Endothelial cell of umbilical vein (primary cell): Measurements from ENCODE around the gene OTOGL. TPM values are rescaled to one million over a fixed set of nuclear protein-coding genes. Genes with fewer than 3 reads are reported as not detected.

ENCODE experiments used
- BruUV-seq: library from RNA; stranded (reverse); fragments of 400-500 nt; replicated peaks from 2 replicates; lab custom pipeline; 2021; lab: Mats Ljungman, UMichigan
- CTCF ChIA-PET: fragments of 300-600, 350-600 bp; sonication (Branson Sonifier 250); formaldehyde crosslinking; loops from one replicate; lab custom pipeline; 2021; ENCODE audit warnings: antibody characterized with exemption, inconsistent platforms; lab: Charles Lee
- POLR2A ChIA-PET: fragments of 300-600, 350-600 bp; sonication (Branson Sonifier 250); formaldehyde crosslinking; loops from one replicate; lab custom pipeline; 2021; ENCODE audit warnings: antibody characterized with exemption, inconsistent platforms; lab: Charles Lee
- DNase-seq: peaks from one replicate; pipeline ENCODE4 v3.0.0-alpha.2; 2011; ENCODE audit warnings: low read depth, low spot score
- FAIRE-seq: peaks from 2 replicates; lab custom pipeline; 2011; peaks lifted over from hg19 to GRCh38; lab: Jason Lieb, UNC
- H2AFZ ChIP-seq: 2 replicates; pipeline ENCODE4 v1.6.0; 2012; ENCODE audit warnings: low read depth, low read length, control low read depth, inconsistent platforms
- H3K27ac ChIP-seq: 2 replicates; pipeline ENCODE4 v1.5.1; 2011; ENCODE audit warnings: low read depth, mild to moderate bottlenecking, control low read depth, low read length, moderate library complexity; ENCODE audit not compliant: insufficient read depth
- H3K27me3 ChIP-seq, 2 experiments: 2 replicates each; pipeline versions ENCODE4 v1.6.0 to v1.6.1; 2011; ENCODE audit warnings: low read length in 2 of 2, mixed read lengths in 1 of 2; ENCODE audit not compliant: control insufficient read depth in 2 of 2, insufficient read depth in 2 of 2
- H3K36me3 ChIP-seq, 2 experiments: 2 replicates in 1 of 2; 3 replicates in 1 of 2; pipeline ENCODE4 v1.5.1; 2011; ENCODE audit warnings: low read length in 2 of 2, mild to moderate bottlenecking in 1 of 2, moderate library complexity in 1 of 2; ENCODE audit not compliant: control insufficient read depth in 2 of 2, insufficient read depth in 2 of 2; ENCODE audit errors: extremely low read depth in 1 of 2
- H3K4me1 ChIP-seq: 3 replicates; pipeline ENCODE4 v1.5.1; 2011; ENCODE audit warnings: mild to moderate bottlenecking, low read length; ENCODE audit not compliant: control insufficient read depth, insufficient read depth; ENCODE audit errors: extremely low read depth
- H3K4me2 ChIP-seq: 2 replicates; pipeline ENCODE4 v1.6.1; 2011; ENCODE audit warnings: low read length, control low read depth, mixed read lengths; ENCODE audit not compliant: insufficient read depth
- H3K4me3 ChIP-seq, 3 experiments: fragments of 200-600 bp in 1 of 3; sonication (generic), shearing (Covaris generic) in 1 of 3; replicated peaks in 1 of 3; 2 replicates each; pipeline ENCODE4 v1.5.1; 2011 to 2016; ENCODE audit warnings: control low read depth in 3 of 3, low read length in 3 of 3, mild to moderate bottlenecking in 2 of 3, inconsistent platforms in 1 of 3, low read depth in 1 of 3, moderate library complexity in 1 of 3; ENCODE audit not compliant: insufficient read depth in 1 of 3
- H3K79me2 ChIP-seq: 2 replicates; pipeline ENCODE4 v1.6.0; 2012; ENCODE audit warnings: low read length, inconsistent platforms; ENCODE audit not compliant: control insufficient read depth, insufficient read depth
- H3K9ac ChIP-seq: replicated peaks from 2 replicates; pipeline ENCODE3; 2011; ENCODE audit warnings: low read length, control low read depth; ENCODE audit not compliant: insufficient read depth; ENCODE audit errors: extremely low read depth
- H3K9me1 ChIP-seq: replicated peaks from 3 replicates; pipeline ENCODE4 v1.6.0; 2011; ENCODE audit warnings: mild to moderate bottlenecking, low read length; ENCODE audit not compliant: control insufficient read depth, insufficient read depth; ENCODE audit errors: extremely low read depth
- H3K9me3 ChIP-seq: replicated peaks from 2 replicates; pipeline ENCODE4 v1.5.1; 2012; ENCODE audit warnings: low read length, inconsistent platforms; ENCODE audit not compliant: control insufficient read depth, insufficient read depth
- H4K20me1 ChIP-seq: replicated peaks from 2 replicates; pipeline ENCODE3; 2011; ENCODE audit warnings: mild to moderate bottlenecking, low read length; ENCODE audit not compliant: control insufficient read depth, insufficient read depth; ENCODE audit errors: extremely low read depth
- EZH2 ChIP-seq: IDR thresholded peaks from 2 replicates; pipeline ENCODE4 v1.6.1; 2012; ENCODE audit warnings: borderline replicate concordance, low read depth, mild to moderate bottlenecking, moderate library complexity, low read length, inconsistent platforms; ENCODE audit not compliant: severe bottlenecking
- FOS ChIP-seq: IDR thresholded peaks from 2 replicates; pipeline ENCODE4 v1.6.1; 2011; ENCODE audit warnings: mild to moderate bottlenecking, low read length, moderate library complexity, borderline replicate concordance; ENCODE audit not compliant: insufficient read depth
- GATA2 ChIP-seq: IDR thresholded peaks from 2 replicates; pipeline ENCODE4 v1.7.0; 2011; ENCODE audit warnings: low read depth, mild to moderate bottlenecking, moderate library complexity, mixed read lengths, low read length; ENCODE audit not compliant: insufficient read length, insufficient read depth
- JUN ChIP-seq: IDR thresholded peaks from 2 replicates; pipeline ENCODE4 v1.6.1; 2011; ENCODE audit warnings: borderline replicate concordance, low read depth; ENCODE audit not compliant: insufficient read length, insufficient read depth
- MYC ChIP-seq: IDR thresholded peaks from one replicate; pipeline ENCODE4 v1.6.1; 2011; ENCODE audit warnings: mild to moderate bottlenecking, low read depth, low read length
- POLR2A ChIP-seq: IDR thresholded peaks from 2 replicates; pipeline ENCODE4 v1.6.1; 2012; ENCODE audit warnings: low read depth, mild to moderate bottlenecking, control low read depth, low read length
- POLR2AphosphoS5 ChIP-seq: IDR thresholded peaks from 2 replicates; pipeline ENCODE4 v1.6.1; 2012; ENCODE audit warnings: low read depth, mild to moderate bottlenecking, control low read depth, low read length, moderate library complexity; ENCODE audit not compliant: insufficient read depth
- dilution Hi-C: fragments of 300-500 bp; cut with MboI; formaldehyde crosslinking; loops from one replicate; pipeline ENCODE4 v1.15.0; 2019; ENCODE audit warnings: low sequenced_read_pairs; ENCODE audit not compliant: extremely low pct_ligation_motif_present
- intact Hi-C: fragments of 100-400 bp; cut with micrococcal nuclease; formaldehyde crosslinking; loops from one replicate; pipeline ENCODE4 v1.10.0; 2022
- polyA plus RNA-seq, 4 experiments: library from polyadenylated mRNA; depleted of rRNA in 3 of 4; stranded (reverse) in 3 of 4; unstranded in 1 of 4; fragments of >200 nt; gene quantifications; 2 replicates each; pipeline versions ENCODE4 v1.2.1 to v1.2.3, GENCODE V29; 2011 to 2012; ENCODE audit warnings: missing spikeins in 1 of 4
- total RNA-seq: library from RNA; stranded (reverse); gene quantifications from 2 replicates; pipeline ENCODE4 v1.2.3, GENCODE V29; 2021
- TF ChIP-seq, protein P1 (sequence below): IDR thresholded peaks from 2 replicates; pipeline ENCODE4 v1.6.1; 2011; ENCODE audit not compliant: insufficient read depth, insufficient read length
- TF ChIP-seq, protein P2 (sequence below), 2 donors: IDR thresholded peaks; 1 replicate in 1 of 2; 2 replicates in 1 of 2; pipeline ENCODE4 v1.5.1; 2011; ENCODE audit warnings: low read length in 2 of 2, mild to moderate bottlenecking in 2 of 2, moderate library complexity in 2 of 2, control low read depth in 1 of 2, inconsistent platforms in 1 of 2, low read depth in 1 of 2; ENCODE audit not compliant: insufficient read depth in 1 of 2; ENCODE audit errors: extremely low read depth in 1 of 2

Gene OTOGL
- total and polyA plus RNA-seq, 2 donors (not counting 3 experiments of a cell fraction or from before 2014, with no cell fraction given) = 1.4 to 2.0 TPM

DNA sequence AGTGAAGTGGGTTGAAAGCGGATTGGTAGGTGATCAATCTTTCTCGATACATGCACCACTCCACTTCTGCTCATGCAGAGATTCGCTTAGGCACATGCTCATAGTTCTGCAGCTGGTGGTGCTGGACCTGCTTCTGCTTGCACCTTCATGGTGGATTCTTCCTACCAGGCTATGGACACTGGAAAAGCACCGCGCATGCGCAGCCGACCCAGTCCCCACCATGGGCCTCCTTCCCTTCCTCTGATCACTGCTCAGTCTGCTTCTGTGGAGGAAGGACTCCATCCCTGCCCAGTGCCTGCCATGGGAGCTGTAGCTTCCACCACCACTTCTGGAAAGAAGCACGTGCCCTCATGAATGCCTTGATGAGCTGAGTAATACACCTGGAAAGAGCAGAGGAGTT is 282.9 kb downstream of the OTOGL start:
- Histone ChIP-seq H3K27me3 (no peaks in the 10 kb centered on the region), H3K36me3 (no peaks in the 10 kb centered on the region), H4K20me1 (no peaks in the 10 kb centered on the region), H3K79me2 (no peaks in the 10 kb centered on the region), H2AFZ (no peak overlapping the region), H3K27ac (no peak overlapping the region), H3K4me1 (no peaks in the 10 kb centered on the region), H3K4me2 (no peak overlapping the region), H3K9ac (no peak overlapping the region), H3K9me3 (no peaks in the 10 kb centered on the region), H3K4me3 (no peak overlapping the region), H3K9me1 (no peaks in the 10 kb centered on the region)
- no TSS peak for BruUV-seq
- intact Hi-C loops = no loop called here
- ChIA-PET POLR2A (no interaction called here), CTCF (no interaction called here)
- dilution Hi-C loops = no loop called here
- no peak for DNase-seq
- no peak for FAIRE-seq
- TF ChIP-seq JUN = no peak
- TF ChIP-seq POLR2AphosphoS5 = no peak
- TF ChIP-seq GATA2 = no peak
- TF ChIP-seq POLR2A = no peak
- TF ChIP-seq, protein P1, sequence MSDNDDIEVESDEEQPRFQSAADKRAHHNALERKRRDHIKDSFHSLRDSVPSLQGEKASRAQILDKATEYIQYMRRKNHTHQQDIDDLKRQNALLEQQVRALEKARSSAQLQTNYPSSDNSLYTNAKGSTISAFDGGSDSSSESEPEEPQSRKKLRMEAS = no peak
- TF ChIP-seq FOS = no peak
- TF ChIP-seq MYC = no peak
- TF ChIP-seq, protein P2, sequence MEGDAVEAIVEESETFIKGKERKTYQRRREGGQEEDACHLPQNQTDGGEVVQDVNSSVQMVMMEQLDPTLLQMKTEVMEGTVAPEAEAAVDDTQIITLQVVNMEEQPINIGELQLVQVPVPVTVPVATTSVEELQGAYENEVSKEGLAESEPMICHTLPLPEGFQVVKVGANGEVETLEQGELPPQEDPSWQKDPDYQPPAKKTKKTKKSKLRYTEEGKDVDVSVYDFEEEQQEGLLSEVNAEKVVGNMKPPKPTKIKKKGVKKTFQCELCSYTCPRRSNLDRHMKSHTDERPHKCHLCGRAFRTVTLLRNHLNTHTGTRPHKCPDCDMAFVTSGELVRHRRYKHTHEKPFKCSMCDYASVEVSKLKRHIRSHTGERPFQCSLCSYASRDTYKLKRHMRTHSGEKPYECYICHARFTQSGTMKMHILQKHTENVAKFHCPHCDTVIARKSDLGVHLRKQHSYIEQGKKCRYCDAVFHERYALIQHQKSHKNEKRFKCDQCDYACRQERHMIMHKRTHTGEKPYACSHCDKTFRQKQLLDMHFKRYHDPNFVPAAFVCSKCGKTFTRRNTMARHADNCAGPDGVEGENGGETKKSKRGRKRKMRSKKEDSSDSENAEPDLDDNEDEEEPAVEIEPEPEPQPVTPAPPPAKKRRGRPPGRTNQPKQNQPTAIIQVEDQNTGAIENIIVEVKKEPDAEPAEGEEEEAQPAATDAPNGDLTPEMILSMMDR (IDR thresholded peaks at IDR 0.05; ENCODE audit: extremely low read depth in 1 of 2, insufficient read depth in 1 of 2, low read depth in 1 of 2, low read length in 2 of 2) = no peak
- TF ChIP-seq EZH2 = no peak
